ENCODE measurements around the gene MB21D2.
A peak's percentile ranks its signal among the peaks of the same experiment; 100 is the strongest.
"Not testable (repeated sequence)": the region's sequence is repeated elsewhere in the genome, so short reads cannot be mapped to it uniquely, and the experiment has no call there.

Gene MB21D2

DNA sequence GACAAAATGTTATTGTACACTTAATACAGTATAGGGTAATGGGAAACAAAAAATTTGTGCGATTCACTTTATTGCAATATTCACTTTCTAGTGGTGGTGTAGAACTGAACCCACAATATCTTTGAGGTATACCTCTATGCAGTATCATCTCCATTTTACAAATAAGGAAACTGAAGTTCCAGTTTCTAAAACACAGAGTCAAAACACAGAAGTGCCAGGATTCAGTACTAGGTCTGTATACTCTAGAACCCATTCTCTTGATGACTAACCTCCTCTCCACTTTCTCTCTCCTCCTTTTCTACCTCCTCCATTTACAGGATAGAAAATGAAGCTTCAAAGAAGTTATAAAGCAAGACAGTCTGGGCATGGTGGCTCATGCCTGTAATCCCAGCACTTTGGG is 62.2 kb downstream of the MB21D2 start:
- DNase-seq, result no peak

DNA sequence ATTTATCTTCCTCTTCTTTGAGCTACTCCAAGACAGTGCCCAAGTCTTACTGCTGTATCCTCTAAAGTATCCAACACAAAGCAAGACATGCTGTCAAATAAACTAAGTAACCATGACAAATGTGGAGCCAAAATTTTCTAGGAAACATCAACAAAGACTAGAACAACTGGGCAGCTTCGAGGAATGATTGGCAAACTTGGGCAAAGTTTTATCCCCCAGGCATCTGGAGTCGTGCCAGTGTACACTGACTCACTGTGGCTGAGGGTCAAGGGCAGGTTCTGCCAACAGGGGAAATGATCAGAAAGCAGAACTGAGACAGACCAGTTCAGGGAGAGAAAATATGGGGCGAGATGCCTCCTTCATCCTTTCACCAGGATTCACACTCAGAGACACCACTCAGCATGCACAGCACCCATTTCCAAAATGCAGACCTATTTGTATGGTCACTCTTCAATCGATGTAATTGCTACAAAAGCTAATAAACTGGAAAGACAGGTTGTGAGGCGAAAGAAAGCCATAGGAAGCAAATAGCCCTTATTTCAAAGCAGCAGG is 65.8 kb downstream of the MB21D2 start:
- no peak for DNase-seq

DNA sequence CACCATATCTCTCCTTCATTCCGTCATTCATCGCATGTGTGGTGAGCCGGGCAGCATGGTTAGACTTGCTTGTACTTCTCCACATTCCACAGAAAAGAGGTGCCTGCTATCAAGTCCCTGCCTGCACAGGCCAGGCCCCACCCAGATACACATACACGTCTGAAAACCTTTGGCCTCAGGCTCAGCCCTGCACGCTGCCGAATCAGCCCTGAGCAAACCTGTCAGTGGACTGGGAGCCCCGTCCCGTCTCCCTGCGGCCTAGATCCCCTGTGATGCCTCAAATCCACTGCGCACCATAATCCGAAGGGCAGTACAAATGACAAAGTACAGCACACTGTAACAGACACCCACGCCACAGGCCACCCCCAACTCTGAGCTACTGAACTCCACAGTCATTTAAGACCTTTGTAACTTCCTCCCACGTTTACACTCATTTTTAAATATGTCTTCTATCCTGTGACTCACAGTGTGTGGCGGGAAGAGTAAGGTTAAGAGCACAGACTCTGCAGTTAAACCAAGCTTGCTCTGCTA is 67.1 kb downstream of the MB21D2 start:
- DNase-seq, result no peak

DNA sequence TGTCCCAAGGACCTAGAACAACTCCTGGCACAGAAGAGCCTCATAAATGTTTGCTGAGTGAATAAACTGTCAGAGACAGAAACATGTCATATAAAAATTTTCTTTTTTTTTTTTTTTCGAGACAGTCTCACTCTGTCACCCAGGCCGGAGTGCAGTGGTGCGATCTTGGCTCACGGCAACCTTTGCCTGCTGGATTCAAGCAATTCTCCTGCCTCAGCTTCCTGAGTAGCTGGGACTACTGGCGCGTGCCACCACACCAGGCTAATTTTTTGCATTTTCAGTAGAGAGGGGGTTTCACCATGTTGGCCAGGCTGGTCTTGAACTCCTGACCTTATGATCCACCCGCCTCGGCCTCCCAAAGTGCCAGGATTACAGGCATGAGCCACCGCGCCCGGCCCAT is 67.8 kb downstream of the MB21D2 start:
- not testable (repeated sequence) for DNase-seq

DNA sequence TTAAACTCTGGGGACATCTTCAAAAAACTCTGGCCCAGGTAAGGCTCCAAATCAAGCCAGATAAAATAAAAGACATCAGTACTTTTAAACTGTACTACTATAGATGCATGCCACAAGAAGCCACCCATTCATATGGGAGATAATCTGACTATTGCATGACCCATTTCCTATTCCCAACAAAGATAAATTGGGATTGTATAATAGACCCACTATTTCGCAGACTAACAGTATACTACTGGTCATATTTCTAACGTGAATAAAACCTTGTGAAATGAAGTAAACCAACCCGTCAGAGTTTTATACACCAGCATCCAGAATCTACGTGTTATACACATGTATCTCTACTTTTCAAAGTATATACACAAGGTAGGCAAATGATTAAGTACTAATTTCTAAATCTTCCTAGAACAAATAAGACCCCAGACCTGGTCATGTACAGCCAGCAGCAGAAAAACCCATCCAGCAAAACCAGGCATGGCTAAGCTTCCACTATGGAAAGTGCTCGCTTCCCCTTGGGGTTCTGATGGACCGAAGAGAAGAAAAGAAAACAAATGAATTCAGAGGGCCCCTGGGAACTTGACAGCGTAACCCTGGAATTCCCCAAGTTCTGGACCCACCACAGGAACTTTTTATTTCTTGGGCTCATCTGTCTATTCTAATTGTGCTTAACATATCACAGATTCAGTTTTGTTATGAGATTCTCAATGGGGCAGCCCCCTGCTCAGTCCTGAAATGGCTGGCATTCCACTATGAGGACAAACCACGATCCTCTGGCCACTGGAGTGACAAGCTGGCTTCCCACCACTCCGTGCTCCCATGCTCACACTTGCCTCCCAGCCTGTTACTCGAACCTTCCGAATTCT is 69.1 kb downstream of the MB21D2 start:
- DNase-seq, result no peak

DNA sequence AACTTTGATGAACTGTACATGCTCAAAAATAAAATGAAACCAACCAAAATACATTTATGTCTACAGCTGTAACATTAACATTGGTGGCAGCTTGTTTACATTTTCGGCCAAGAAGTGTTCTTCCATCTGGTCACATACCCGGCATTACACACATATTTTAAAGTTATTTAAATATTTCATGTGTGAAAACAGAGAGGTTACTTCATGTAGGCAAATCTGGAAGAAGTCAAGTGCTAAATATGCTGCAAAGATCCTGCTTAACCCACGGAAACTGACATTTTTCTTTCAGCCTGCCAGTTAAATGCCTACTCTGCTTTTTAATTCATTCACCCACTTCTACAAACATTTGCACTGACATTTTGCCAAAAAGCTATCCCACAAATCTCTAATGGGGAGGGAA is 69.7 kb downstream of the MB21D2 start:
- no peak for DNase-seq

DNA sequence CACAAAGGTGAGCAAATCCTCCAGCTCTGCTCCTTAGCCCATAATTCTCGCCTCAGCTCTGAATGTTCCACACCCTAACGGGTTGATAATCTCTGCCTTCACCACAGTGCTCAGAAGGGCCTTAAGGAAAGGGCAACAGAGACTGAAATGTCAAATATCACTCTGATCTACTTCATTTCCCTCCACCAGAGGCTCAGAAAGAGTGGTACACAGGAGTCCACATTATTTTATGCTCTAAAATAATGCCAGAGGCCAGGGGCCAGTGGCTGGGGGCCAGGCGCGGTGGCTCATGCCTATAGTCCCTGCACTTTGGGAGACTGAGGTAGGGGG is 72.2 kb downstream of the MB21D2 start:
- peak in 1 of 2 experiments; percentile 24 for DNase-seq

DNA sequence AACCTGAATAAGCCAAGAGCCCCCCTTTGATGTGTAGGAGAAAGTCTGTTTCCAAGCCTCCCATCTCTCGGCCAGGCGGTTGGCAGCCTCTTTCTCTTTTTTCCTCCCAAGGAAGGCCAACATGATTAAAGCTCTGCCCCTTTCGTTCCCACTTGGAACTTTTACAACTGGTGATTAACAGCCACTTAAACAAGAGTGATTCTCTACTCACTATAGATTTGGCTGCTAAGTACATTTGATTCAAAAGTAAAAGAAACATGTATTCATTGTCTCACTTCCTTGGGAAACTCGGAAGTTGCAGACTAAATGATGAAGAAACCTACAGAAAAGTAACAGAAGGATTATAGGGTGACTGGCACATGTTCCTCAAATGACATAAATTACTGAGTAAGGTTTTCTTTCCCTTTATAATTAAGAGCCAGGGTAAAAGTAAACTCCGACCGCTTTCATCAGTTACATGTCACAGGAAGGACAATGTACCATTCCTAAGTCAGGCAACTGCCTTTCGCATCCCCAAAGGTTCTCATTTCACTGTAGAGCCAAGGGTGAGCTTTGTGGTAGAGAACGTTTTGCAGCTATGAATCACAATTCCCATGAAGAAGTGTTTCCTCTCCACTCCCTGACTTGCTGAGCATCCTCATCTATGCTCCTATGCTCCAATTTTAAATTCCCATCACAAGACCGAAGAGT is 72.7 kb downstream of the MB21D2 start:
- DNase-seq, result peak; percentile 87 to 91

DNA sequence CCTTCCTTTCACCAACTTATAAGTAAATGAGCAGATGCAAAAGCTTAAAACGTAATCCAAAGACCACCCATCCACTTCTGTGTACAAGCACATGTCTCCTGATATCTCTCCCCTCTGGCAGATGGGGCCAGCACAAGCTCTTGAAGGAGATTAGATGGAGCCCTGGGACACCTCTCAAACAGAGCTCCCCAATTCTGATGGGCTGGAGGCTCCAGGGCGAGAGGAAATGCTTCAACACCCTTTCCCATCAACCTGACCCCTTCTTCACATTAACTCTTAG is 73.2 kb downstream of the MB21D2 start:
- peak; percentile 93 to 98 for DNase-seq

DNA sequence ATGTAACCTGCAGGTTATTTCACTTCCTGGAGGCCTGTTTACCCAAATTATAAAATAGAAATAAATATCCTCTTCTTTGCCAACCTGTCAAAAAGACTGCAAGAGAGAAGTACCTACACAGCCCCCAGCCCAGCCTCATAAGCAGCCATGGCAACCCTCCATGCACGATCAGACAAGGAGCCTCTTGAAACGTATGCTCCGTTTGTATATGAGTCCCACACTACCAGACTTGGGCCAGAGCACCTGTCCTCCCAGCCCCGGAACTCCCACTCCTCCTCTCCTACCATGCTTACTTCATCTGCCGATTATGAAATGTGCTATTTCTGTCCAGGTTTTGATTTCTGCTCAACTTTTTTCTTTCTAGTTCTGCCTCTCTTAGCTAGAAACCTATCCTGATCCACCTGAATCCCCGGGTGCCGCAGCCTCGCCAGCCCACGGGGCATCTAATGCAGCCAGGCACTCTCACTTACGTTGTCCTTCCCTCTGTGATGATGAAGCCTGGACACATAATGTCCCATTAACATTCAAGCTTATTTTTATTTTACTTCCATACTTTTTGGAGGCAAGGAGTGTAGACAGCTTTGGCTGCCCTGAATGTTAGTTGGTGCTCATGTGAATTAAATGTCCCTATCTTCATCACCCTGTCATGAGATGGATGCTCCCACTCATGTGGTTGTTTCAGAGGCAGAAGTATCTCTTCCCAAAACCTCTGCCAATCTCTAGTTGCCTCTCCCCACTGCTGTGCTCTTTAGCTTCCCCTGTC is 73.8 kb downstream of the MB21D2 start:
- DNase-seq, result peak; percentile 41 to 63

DNA sequence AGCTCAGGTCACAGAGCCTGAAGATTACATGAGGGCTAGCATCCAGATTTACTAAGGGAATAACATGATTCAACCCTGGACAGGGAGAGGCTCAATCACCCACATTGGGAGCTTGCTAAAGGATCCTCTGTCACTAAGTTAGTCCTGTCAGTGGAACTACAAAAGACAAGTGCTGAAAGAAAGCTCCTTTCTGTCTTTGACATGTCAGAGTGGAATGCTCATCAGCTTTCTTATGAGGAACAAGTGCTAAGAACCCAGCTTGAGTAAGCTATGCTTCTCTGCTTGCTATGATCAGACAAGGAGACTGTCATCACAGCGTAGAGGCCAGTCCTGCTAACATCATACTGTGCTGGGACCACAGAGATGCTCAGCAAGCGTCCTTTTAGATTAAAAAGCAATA is 74.5 kb downstream of the MB21D2 start:
- no peak for DNase-seq

DNA sequence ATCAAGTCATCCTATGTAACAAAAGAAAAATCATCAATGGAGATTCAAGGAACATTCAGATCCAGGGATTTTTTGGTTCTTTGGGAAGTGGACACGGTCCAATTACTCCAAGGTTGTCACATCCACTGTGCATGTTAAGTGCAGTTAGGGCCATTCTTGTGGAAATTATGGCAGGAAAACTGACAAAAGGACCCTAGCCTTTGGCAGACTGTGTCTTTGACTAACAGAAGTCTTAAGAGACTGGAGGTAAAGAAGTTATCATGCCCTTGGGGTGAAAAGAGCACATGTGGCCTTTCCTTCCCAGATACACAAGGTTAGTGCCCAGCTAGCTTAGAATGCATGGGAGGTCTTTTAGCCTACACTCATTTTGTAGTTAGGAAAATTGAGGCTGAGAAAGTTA is 74.9 kb downstream of the MB21D2 start:
- no peak for DNase-seq

DNA sequence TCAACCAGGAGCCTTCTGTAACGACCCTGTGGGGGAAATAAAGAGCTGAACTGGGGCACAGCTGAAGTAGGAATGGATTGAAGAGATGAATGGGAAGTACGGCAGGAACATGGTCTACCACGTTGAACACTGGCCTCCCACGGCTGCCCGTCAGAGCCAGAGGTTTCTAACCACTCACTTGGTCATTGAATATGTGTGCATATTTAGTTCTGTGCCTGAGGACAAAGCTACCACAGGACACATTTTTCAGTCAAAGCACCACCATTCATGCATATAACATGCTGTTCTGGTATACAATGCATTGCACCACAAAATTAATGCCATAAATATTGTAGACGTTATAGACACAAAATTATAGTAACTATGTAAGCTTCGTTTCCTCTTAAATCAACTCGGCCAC is 75.5 kb downstream of the MB21D2 start:
- DNase-seq, result no peak

DNA sequence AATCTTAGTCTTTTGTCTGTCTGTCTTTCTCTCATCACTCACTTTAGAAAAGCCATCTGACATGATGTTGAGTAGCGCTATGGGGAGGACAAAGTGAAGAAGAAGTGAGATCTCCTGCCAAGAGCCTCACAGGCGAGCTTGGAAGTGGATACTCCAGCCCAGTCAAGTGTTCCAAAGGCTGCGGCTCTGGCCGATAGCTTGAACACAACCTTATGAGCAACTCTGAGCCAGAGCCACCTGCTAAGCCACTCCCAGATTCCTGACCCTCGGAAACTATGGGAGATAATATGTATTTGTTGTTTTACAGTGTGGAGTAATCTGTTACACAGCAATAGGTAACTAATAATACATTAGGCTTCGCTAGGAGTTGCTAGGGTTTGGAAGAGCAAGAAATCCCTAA is 76.2 kb downstream of the MB21D2 start:
- DNase-seq, result no peak

DNA sequence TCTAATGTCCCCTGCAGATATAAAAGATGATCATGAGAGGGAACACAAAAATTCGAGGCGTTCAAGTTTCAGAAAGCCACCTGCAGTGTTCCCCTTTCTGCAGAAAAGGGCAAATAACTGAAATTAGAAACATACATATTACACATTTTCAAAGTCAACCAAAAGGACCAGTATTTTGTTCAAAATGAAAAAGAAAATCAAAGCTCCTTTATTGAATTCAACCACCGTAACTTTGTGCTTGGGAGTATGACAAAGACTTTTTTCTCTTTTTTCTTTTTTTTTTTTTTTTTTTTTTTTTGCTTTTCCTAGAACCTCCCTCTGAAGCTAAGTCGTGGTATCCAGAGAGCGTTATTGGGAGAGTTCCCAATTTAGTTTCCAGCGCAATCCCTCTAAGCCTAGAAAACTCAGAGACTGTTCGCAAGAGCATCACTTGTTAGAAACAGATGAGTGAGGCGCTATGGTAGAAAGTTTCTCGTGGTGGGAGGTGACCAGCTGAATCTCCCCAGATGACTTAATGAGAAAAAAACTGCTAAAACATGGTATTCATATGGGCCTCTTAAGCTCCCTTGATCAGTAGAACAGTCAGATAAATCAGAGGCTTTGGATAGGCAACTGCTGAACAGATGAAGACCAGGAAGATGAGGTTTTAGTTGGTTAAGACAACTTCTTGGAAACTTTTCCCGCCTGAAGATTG is 77.4 kb downstream of the MB21D2 start:
- DNase-seq, result no peak

DNA sequence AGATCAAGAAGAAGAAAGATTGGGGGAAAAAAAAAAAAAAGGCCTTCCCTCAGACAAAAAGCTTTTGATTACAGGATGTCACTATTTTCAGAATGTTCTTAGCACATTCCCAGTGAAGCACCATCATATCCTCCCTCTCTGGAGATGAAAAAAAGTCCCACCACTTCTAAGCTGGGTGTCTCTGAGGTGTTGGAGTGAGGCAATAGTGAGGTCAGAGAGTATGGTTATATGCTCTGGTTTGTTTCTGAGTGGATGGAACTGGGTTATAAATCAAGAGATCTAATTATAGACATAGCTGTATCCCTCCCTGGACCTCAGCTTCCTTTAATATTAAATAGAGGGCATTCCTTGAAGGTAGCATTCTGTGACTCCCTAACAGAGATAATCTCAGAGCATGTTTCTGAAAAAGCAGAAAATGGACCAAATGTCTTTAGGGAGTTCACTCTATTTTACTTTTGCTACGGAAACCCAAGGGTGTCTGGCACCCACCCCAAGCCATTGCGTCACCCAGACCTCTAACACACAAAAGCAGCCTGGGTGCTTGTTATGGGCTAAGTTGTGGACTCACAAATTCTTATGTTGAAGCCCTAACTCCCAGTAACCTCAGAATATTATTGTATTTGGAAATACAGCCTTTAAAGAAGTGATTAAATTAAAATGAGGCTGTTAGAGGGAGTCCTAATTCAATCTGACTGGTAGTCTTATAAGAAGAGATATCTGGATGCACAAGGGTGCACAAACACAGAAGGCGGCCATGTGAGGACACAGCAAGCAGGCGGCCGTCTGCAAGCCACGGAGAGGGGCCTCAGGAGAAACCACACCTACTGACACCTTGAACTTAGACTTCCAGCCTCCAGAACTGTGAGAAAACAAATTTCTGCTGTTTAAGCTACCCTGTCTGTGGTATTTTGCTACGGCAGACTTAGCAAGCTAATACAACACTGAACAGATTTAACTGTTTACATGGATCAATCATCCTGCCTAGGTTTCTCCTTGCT is 81.5 kb downstream of the MB21D2 start:
- DNase-seq, result no peak

DNA sequence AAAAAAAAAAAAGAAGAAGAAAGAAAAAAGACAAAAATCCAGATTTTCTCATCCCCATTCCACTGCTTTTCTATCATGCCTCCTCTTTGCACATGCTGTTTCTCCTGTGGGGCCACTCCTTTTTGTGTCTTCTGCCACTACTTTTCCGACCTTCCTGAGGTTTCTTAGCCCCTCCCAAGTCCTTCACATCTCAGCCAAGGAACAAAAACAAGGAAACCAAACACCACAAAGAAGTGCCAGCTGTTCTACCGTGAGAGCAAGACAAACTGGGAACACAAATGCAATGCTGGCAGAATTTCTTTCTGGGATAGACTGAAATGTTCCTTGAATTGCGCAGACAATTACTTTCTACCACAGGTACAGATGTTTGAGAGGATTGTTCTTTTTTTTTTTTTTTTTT is 83.2 kb downstream of the MB21D2 start:
- peak in 1 of 2 experiments; percentile 59 for DNase-seq

DNA sequence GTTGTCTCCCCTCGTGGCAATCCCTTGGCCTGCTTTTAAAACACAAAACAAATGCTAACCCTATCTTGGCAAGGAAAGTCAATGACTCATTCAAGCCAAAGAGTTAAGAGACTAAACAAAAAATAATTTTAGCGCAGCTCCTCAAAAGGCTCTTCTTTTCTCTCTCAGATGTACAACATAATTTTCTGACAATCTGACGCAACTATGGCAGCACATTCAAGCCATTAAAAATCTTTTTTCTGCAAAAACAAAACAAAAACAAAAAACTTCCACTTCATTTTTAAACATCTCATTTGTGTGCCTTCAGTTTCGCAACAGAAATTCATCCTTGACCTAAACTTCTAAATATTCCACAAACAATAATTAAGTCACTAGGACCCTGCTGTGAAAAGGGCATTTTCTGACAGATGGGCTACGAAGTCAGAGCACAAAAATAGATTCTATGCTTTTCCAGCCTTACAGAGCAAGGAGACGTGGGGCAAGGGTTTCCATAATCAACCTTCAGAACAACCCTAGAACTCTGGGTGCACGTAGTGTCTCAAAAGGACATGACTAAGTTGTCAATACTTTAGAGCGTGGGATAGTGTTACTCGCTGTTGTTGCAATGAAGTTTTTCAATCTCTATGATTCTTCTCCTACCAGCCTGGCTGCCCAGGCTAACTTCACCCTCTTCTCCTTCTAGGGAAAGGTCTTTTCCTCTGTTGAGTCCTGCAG is 84.3 kb downstream of the MB21D2 start:
- no peak for DNase-seq

DNA sequence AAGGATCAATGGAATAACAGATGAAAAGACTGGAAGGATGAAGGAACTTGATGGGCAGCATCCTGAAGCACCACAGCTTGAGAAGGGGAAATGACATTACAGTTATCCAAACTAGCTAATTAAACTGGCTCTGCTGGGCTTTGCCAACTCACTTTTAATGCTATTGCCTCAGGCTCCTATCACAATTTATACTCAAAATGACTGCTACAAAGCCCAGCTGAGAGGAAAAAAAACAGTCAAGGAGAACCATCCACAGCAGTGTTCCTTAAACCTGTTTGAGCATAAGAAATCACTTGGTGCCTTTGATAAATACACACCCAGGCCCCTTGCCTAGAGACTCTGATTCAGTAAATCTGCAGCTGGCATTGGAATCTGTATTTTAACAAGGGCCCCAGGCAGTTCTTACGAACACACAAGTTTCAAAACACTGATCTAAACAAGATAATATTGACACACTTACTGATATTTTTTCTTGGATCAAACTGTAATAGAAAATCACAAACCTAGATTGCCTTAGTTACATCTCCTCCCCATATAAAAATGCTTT is 85.8 kb downstream of the MB21D2 start:
- no peak for DNase-seq

DNA sequence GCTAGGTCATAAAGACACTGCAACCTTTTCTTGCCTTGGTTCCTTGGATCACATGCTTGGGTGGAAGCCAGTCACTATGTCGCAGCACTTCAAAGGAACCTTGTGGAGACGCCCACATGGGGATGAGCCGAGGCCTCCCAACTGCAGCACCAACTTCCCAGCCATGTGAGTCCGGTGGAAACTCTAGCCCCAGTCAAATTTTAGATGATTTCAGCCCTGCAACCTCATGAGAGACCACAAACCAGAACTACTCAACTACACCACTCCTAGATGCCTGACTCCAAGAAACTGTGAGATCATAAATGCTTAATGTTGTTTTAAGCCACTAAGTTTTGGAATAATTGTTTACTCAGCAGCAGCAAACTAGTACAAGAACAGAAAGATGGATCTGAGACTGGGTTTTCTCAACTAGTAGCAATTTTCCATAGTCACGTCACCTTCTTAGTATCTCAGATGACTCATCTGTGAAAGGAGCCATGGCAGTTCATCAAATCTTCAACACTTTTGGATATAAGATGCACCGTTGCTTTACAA is 86.5 kb downstream of the MB21D2 start:
- no peak for DNase-seq
